ENCODE data around the gene CHRD.

Gene CHRD

DNA sequence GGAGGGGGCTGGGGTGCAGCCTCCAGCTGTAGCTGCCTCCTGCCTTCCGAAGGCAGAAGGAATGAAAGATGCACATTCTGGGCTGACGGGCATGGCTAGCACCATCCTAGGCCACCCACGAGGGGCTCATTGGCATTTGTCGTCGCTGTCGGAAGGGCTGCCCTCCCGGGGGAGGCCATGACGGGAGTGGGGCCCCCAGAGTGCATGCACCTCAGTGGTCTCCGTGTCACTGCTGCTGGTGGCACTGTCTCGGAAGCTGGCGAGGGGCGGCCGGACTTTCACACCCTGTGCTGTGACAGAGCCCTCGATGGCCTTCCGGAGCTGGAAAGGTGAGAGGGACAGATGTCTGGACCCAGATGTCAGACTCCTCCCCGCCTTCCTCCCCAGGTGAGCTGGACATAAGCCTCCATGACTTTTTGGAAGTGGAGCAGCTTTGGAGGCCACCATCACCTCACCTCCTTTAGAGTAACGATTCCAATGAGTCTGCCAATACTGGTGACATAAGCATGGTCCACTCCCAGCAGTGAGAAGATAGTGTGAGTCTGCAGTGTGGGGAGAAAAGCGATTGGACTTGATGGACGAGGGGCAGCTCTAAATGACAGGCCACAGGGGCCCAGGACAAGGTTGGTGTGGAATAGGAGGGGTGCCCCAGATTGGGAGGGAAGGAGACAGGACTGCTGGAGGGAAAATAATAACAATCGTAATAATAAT is 33.2 kb upstream of the CHRD start:
- no peak for DNase-seq (ENCODE audit: low read depth)

- DNase-seq (ENCODE audit: low read depth), result no peak
Observed at GRCh38 chr3:184347321-184348056, 32.4 kb upstream of the CHRD start.

DNA sequence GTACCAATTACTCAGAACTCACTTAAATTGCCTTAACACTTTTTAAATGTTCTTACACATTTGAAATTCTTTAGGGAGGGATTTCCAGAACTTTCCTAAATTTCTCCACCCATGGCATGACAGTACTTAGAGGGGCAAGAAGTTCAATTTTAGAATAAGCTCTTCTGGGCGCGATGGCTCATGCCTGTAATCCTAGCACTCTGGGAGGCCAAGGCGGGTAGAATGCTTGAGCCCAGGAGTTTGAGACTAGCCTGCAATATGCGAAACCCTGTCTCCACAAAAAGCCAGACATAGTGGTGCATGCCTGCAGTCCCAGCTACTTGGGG is 31.8 kb upstream of the CHRD start:
- DNase-seq (ENCODE audit: low read depth), result no peak

DNA sequence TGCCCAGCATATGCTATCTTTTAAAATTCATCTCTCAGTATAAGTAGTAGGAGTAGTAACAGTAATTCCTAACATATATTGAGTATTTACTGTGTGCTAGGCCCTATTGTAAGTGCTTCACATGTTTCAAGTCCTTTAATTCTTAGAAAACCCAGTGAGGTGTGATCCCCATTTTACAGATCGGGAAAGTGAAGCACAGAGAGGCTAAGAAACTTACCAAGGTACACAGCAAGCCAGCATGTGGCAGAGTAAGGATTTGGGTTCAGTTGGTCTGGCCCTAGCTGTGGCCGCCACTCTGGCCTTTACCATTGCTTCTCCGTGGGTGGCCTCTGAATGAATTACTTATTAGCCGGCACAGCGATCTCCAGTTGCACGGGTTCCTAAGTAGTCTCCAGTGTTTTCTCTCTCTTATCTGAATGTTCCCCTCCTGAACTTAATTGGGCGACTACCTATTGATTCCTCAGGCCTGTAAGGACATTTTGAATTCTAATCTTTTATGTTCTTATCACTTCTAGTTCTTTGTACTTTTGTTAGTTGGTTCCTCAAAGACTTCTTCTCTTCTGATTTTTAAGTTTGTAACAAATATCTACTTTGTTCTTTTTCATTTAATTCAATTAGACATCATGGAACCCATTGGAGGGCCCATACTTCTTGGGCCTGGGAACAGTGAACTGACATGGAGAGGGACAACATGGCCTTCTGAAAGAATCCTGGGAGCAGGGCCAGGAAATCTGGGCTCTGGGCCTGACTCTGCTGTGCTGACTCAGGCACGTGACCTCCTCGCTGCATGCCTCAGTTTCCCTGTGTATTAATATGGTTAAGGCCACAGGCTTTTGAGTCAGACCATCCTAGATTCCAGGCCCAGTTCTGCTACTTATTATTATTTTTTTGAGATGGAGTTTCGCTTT is 30.0 kb upstream of the CHRD start:
- no peak for DNase-seq (ENCODE audit: low read depth)

GRCh38 chr3:184350618-184351017 is 29.2 kb upstream of the CHRD start:
- DNase-seq (ENCODE audit: low read depth), result no peak

DNA sequence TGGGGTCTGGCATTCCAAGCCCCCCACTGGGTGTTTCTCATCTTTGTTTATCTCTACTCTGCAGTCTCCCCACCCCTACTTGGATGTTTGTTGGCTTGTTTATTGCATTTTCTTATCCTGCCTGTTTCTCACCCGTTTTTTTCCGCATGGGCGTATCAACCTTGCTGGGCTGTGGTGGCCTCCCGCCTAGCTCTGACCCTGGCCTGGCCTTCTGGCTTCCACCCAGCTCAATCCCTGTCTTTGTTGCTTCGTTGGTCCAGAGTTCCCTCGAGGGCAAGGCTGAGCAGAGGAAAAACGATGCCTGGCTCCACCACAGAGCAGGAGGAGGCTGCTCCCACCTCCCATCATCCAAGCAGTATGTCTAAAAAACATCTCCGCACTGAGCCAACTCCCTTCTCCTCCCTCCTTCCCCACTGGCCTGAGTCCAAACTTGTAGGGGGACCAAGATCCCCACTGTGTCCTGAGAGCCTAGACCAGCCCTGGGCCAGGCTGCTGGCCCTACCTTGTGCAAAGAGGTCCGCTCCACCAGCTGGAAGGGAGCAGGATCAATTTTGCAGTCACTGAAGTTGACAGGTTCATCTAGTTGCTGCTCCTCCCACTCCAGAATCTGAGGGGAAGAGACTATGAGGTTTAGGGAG is 28.2 kb upstream of the CHRD start:
- DNase-seq (ENCODE audit: low read depth), result no peak

DNA sequence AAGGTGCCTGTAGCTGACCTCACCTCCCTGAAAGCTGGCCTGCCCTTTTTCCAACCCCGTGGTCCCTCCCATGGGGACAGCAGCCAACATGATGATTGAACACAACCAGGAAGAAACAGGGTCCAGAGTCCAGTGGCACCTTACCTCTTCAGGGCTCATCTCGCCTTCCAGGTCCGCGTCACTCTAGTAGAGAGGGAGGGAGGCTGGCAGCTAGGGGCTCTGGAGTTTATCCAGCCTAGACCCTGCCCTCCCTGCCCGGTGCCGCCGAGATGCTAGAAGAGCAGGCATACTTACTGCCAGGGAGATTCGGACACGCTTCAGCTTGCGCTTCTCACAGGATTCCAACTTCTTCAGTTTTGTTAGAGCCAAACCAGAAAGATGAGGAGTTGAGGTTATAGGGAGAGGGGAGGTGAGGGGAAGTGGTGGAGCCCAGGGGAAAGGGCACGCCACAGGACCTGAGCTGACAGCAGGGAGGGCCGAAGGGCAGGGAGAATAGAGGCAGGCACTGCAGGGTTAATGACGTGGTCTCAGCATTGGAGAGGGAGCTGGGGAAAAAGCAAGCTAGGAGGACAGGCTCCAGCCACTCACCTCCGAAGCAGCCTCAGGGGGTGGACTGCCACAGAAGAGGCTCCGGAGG is 27.6 kb upstream of the CHRD start:
- DNase-seq (ENCODE audit: low read depth), result no peak

- no peak for DNase-seq (ENCODE audit: low read depth)
Observed at GRCh38 chr3:184352897-184353545, 26.8 kb upstream of the CHRD start.

- DNase-seq (ENCODE audit: low read depth), result no peak
Observed at GRCh38 chr3:184353546-184353941, 26.3 kb upstream of the CHRD start.

DNA sequence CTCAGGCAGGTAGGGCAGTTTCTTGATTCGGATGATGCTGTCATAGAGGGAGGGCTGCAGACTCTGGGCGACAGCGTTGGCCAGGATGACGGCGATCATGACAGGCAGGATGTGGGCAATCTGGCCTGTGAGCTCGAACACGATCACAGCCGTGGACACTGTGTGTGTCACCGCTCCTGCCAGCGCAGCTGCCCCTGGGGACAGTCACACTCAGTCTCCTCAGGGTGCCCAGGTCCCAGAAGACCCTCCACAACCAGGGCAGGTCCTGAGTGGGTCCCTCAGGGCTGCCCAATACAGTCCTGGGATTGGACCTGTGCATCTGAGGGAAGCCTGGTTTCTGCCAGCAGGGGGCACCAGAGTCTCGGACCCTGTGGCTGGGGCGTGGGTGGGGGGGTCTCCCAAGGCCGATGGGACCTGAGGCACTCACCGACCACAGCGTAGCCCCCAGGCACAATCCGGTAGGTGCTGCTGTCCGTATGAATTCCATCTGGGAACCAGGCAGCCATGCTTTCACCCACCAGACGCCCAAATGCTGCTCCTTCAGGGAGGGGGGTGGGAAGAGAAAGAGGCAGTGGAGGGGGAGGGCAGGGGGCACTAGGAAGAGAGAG is 25.6 kb upstream of the CHRD start:
- DNase-seq (ENCODE audit: low read depth), result peak; percentile 42

GRCh38 chr3:184354754-184355153 is 25.1 kb upstream of the CHRD start:
- DNase-seq (ENCODE audit: low read depth), result no peak

GRCh38 chr3:184355261-184356040 is 24.4 kb upstream of the CHRD start:
- no peak for DNase-seq (ENCODE audit: low read depth)

DNA sequence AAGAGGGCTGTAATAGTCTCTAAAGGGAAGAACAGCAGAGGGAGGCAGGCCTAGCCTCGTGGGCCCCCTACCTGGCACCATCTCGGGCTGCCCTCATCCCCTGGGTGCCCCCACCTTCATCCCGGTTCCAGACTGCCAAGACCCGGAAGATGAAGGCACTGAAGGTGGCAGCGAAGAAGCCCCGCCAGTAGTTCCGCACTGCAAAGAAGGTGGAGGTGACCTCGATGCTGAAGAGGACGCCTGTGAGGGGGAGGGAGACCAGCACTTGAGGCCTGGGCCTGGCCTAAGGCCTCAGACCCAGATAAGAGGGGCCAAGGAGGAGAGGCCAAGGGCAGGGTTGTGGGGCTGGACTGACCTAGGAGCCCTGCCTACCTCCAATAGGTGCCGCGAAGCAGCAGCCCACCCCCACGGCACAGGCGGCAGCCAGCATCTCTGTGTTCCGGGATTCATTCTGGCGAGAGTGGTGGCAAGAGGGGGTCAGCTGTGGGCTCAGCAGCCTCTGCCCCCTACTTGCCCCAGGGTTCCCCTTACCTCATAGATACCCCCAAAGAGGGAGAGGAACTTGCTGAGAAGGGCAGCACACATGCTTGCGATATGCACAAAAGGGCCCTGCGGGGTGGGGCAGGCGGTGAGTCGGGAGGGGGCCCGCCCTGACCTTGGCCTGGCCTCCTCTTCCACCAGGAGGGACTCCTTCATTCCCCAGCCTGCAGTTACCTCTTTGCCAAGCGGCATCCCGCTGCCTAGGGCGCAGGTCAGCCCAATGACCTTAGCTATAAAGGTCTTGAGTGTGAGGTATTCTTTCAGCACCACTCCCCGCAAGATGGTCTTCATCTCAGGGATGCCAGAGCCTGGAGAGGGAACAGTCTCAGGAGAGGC is 22.4 kb upstream of the CHRD start:
- DNase-seq (ENCODE audit: low read depth), result no peak

DNA sequence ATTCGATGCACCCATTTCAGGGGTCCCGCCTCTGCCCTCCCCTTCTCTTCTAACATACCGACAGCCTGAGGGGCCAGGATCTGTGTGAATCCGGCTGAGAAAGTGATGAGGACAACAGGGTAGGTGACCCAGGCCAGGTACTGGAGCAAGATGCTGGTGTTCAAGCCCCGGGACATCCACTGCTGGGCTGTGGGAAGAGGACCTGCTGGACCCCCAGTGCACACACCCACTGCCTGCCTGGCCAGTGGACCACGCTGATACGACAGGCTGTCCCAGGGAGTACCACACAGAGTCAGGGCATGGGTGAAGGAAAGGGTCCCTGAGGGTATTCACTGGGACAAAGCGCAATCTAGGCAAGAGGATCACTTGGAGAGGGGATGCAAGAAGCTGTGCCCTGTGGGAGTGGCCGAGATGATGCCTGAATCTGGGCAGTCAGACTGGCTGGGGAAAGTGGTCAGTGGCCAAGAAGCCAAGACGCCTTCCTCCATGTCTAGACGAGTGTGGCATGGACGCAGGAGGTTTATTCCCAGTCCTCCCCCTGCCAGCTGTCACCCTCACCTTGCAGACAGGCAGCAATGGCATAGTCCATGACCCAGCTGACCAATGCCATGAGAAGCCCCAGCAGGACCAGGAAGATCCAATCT is 21.6 kb upstream of the CHRD start:
- DNase-seq (ENCODE audit: low read depth), result no peak

GRCh38 chr3:184358921-184359350 is 20.9 kb upstream of the CHRD start:
- no peak for DNase-seq (ENCODE audit: low read depth)

GRCh38 chr3:184359610-184360009 is 20.2 kb upstream of the CHRD start:
- DNase-seq (ENCODE audit: low read depth), result no peak

DNA sequence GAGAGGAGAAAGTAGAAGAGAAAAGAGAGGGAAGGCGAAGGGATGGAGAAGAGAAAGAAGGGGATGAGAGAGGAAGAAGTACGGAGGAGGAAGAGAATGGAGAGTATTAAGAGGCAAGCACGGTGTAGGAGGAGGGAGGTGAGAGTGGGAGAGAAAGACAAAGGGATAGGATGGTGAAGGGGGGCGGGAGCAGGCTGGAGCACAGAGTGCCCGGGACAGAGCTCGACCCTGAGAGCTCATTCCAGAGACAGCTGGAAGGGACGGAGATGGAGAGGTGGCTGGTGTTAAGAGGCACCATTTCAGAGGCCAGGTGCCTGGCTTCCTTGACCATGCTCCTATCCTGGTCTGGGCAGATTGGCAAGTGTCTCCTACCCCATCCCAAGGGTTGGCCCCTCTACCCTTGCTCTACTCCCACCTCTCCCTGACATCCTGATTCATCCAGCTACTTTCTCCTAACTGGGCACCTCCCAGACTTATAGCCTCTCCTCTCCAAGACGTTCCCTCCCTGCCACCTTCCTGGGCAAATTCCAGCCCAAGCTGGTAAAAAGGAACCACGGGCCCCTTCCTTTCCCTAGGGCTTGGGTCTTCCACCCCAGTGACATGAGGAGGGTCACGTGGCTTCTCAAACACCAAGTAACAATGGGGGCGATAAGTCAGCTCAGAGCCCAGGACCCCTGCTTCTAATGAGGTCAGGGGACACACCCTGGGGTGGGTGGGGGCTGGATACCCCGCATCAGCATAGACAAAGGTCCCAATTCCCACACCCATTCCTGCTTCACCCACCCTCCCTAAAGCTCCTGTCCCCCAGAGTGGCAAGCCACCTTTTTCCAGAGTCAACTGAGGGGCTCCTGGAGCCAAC is 19.6 kb upstream of the CHRD start:
- no peak for DNase-seq (ENCODE audit: low read depth)
